IMR-90 (cell line): ENCODE results near the gene C3orf49. TPM values are rescaled to one million over a fixed set of nuclear protein-coding genes. Genes with fewer than 3 reads are reported as not detected.

Experiments
- ATAC-seq: fragments of 200-7000 bp; cut with Tn5 transposase; 2 replicates; pipeline ENCODE4 v1.9.1; 2020; ENCODE audit warnings: low read depth, mild to moderate bottlenecking, moderate library complexity
- BruUV-seq: library from RNA; stranded (reverse); fragments of 400-500 nt; replicated peaks from 2 replicates; lab custom pipeline; 2021; lab: Mats Ljungman, UMichigan
- CTCF ChIA-PET: fragments of 300-600 bp; formaldehyde crosslinking; extraction: SDS; loops from one replicate; lab custom pipeline; 2021; ENCODE audit warnings: antibody characterized with exemption; lab: Yijun Ruan, JAX
- POLR2A ChIA-PET: fragments of 300-600 bp; sonication (Branson Sonifier 250); formaldehyde crosslinking; loops from one replicate; lab custom pipeline; 2022; ENCODE audit warnings: antibody characterized with exemption; ENCODE audit not compliant: unreplicated experiment; lab: Charles Lee
- DNase-seq: peaks from one replicate; pipeline ENCODE4 v3.0.0; 2013
- H2AFZ ChIP-seq: replicated peaks from 2 replicates; pipeline ENCODE3; 2013; ENCODE audit warnings: low read length, mild to moderate bottlenecking; ENCODE audit not compliant: poor library complexity
- H2AK5ac ChIP-seq: 2 replicates; pipeline ENCODE4 v1.6.1; 2013; ENCODE audit warnings: low read depth, low read length, inconsistent platforms
- H2AK9ac ChIP-seq: replicated peaks from 2 replicates; pipeline ENCODE3; 2013; ENCODE audit warnings: mild to moderate bottlenecking, low read depth, low read length, moderate library complexity; ENCODE audit not compliant: poor library complexity
- H2BK120ac ChIP-seq: 2 replicates; pipeline ENCODE4 v1.6.1; 2013; ENCODE audit warnings: low read depth, low read length, inconsistent platforms
- H2BK15ac ChIP-seq: 3 replicates; pipeline ENCODE4 v1.6.1; 2013; ENCODE audit warnings: low read depth, low read length, inconsistent platforms
- H2BK20ac ChIP-seq: 2 replicates; pipeline ENCODE4 v1.6.1; 2013; ENCODE audit warnings: low read depth, mild to moderate bottlenecking, inconsistent platforms, low read length, moderate library complexity
- H2BK5ac ChIP-seq: 2 replicates; pipeline ENCODE4 v1.6.1; 2013; ENCODE audit warnings: mild to moderate bottlenecking, low read depth, low read length, inconsistent platforms; ENCODE audit not compliant: poor library complexity, severe bottlenecking
- H3K14ac ChIP-seq: replicated peaks from 2 replicates; pipeline ENCODE4 v1.6.1; 2013; ENCODE audit warnings: low read depth, low read length, inconsistent platforms
- H3K18ac ChIP-seq: 2 replicates; pipeline ENCODE4 v1.6.1; 2013; ENCODE audit warnings: low read depth, low read length, control low read depth
- H3K23ac ChIP-seq: 2 replicates; pipeline ENCODE4 v1.6.1; 2013; ENCODE audit warnings: low read depth, low read length, inconsistent platforms
- H3K27ac ChIP-seq: 2 replicates; pipeline ENCODE4 v1.5.1; 2013; ENCODE audit warnings: mild to moderate bottlenecking, control low read depth, low read length; ENCODE audit not compliant: insufficient read depth
- H3K27me3 ChIP-seq: 2 replicates; pipeline ENCODE4 v1.6.1; 2013; ENCODE audit warnings: low read length; ENCODE audit not compliant: control insufficient read depth, insufficient read depth
- H3K36me3 ChIP-seq: 2 replicates; pipeline ENCODE4 v1.6.1; 2013; ENCODE audit warnings: low read length, mixed read lengths; ENCODE audit not compliant: control insufficient read depth, insufficient read depth
- H3K4ac ChIP-seq: 2 replicates; pipeline ENCODE4 v1.6.1; 2013; ENCODE audit warnings: low read depth, low read length, inconsistent platforms
- H3K4me1 ChIP-seq: 2 replicates; pipeline ENCODE4 v1.6.1; 2013; ENCODE audit warnings: low read length, mixed read lengths; ENCODE audit not compliant: control insufficient read depth, insufficient read depth
- H3K4me2 ChIP-seq: 2 replicates; pipeline ENCODE4 v1.6.1; 2013; ENCODE audit warnings: low read depth, mild to moderate bottlenecking, control low read depth, low read length, moderate library complexity
- H3K4me3 ChIP-seq: 2 replicates; pipeline ENCODE4 v1.5.1; 2013; ENCODE audit warnings: low read depth, mild to moderate bottlenecking, control low read depth, low read length, moderate library complexity; ENCODE audit not compliant: insufficient read depth
- H3K56ac ChIP-seq: 2 replicates; pipeline ENCODE4 v1.6.1; 2013; ENCODE audit warnings: low read length, inconsistent platforms; ENCODE audit not compliant: insufficient read depth; ENCODE audit errors: extremely low read depth
- H3K79me1 ChIP-seq, 2 experiments: 2 replicates each; pipeline ENCODE4 v1.6.1; 2013; ENCODE audit warnings: low read length in 2 of 2, inconsistent platforms in 1 of 2, low read depth in 1 of 2
- H3K9ac ChIP-seq: 2 replicates; pipeline ENCODE4 v1.6.1; 2013; ENCODE audit warnings: low read depth, low read length, control low read depth
- H3K9me1 ChIP-seq: 2 replicates; pipeline ENCODE4 v1.6.1; 2013; ENCODE audit warnings: low read length, inconsistent platforms; ENCODE audit not compliant: insufficient read depth
- H3K9me3 ChIP-seq: 2 replicates; pipeline ENCODE4 v1.6.1; 2013; ENCODE audit warnings: low read length; ENCODE audit not compliant: control insufficient read depth, insufficient read depth
- H4K20me1 ChIP-seq: 2 replicates; pipeline ENCODE4 v1.6.1; 2013; ENCODE audit warnings: low read length, inconsistent platforms; ENCODE audit not compliant: insufficient read depth
- H4K5ac ChIP-seq: 2 replicates; pipeline ENCODE4 v1.6.1; 2013; ENCODE audit warnings: mild to moderate bottlenecking, low read depth, low read length, control low read depth
- H4K8ac ChIP-seq, 2 experiments: 2 replicates each; pipeline ENCODE4 v1.6.1; 2013; ENCODE audit warnings: low read depth in 2 of 2, low read length in 2 of 2, control low read depth in 1 of 2, inconsistent platforms in 1 of 2
- H4K91ac ChIP-seq: 2 replicates; pipeline ENCODE4 v1.6.1; 2013; ENCODE audit warnings: low read depth, low read length, inconsistent platforms; ENCODE audit not compliant: insufficient read depth
- CEBPB ChIP-seq: IDR thresholded peaks from 2 replicates; pipeline ENCODE4 v1.6.1; 2012; ENCODE audit warnings: low read depth, low read length, improper control_type of control experiment
- CHD1 ChIP-seq: IDR thresholded peaks from 2 replicates; pipeline ENCODE4 v1.6.1; 2012; ENCODE audit warnings: low read depth, low read length, improper control_type of control experiment
- CTCF ChIP-seq: conservative IDR thresholded peaks from 2 replicates; pipeline ENCODE4 v1.5.1; 2012; ENCODE audit warnings: mild to moderate bottlenecking, low read depth, low read length, improper control_type of control experiment
- MAZ ChIP-seq: IDR thresholded peaks from 2 replicates; pipeline ENCODE4 v1.6.1; 2012; ENCODE audit warnings: low read depth, mild to moderate bottlenecking, low read length, improper control_type of control experiment, moderate library complexity, borderline replicate concordance
- USF2 ChIP-seq: fragments of 150-350 bp; IDR thresholded peaks from 2 replicates; pipeline ENCODE4 v1.6.1; 2017; ENCODE audit warnings: mild to moderate bottlenecking, antibody characterized with exemption, low read length, low read depth
- WGBS, 2 experiments: methylation state at CpG; one replicate each; pipeline versions ENCODE4 v1.1.5 to v1.1.7; 2013; ENCODE audit warnings: missing lambda C conversion rate in 2 of 2; ENCODE audit not compliant: insufficient read length in 1 of 2; ENCODE audit errors: extremely low coverage in 2 of 2; 5-methylcytosine and 5-hydroxymethylcytosine counted together
- dilution Hi-C: fragments of 300-500 bp; cut with HindIII; formaldehyde crosslinking; loops from one replicate; pipeline ENCODE4 v1.14.3; 2018; ENCODE audit warnings: low sequenced_read_pairs; ENCODE audit not compliant: unreplicated experiment
- in situ Hi-C: fragments of 300-500 bp; cut with MboI; formaldehyde crosslinking; loops from 3 replicates; pipeline ENCODE4 v1.14.3; 2019; ENCODE audit warnings: low sequenced_read_pairs, inconsistent platforms, mixed read lengths
- intact Hi-C: fragments of 100-400 bp; cut with micrococcal nuclease; formaldehyde crosslinking; loops from 2 replicates; pipeline ENCODE4 v1.10.0; 2022
- polyA plus RNA-seq, 3 experiments: library from polyadenylated mRNA; depleted of rRNA; stranded (reverse); fragments of >200 nt; gene quantifications; 2 replicates each; pipeline ENCODE4 v1.2.3, GENCODE V29; 2012; ENCODE audit warnings: low replicate concordance in 1 of 3
- total RNA-seq: library from RNA; depleted of rRNA; stranded (reverse); fragments of >200 nt; gene quantifications from 2 replicates; pipeline ENCODE4 v1.2.3, GENCODE V29; 2012

The C3orf49 gene
- total and polyA plus RNA-seq, 2 of the 4 experiments (the other 2 are of a cell fraction) = not detected

- intact Hi-C loops (no loop called here), in situ Hi-C loops (no loop called here), dilution Hi-C loops (no loop called here)
- Histone ChIP-seq H3K9ac (no peak overlapping the region), H3K56ac (no peak overlapping the region), H3K27ac (no peak overlapping the region), H4K91ac (no peak overlapping the region), H3K36me3 (no peaks in the 10 kb centered on the region), H2BK120ac (no peak overlapping the region), H4K20me1 (peaks cover 13% of the 10 kb centered on the region; the same call in 1 of the 2 replicates), H2AFZ (no peak overlapping the region), H2BK5ac (no peak overlapping the region), H3K4me3 (no peak overlapping the region), H3K18ac (no peak overlapping the region), H3K9me3 (no peaks in the 10 kb centered on the region), H2BK20ac (no peak overlapping the region), H3K14ac (no peak overlapping the region), H4K8ac (no peak overlapping the region), H4K5ac (no peak overlapping the region), H3K4me2 (no peak overlapping the region), H3K4me1 (no peaks in the 10 kb centered on the region), H2AK9ac (no peak overlapping the region), H3K23ac (0 out of 2 replicates have a peak overlapping the region, but pooled peaks have one; percentile 3), H3K27me3 (no peaks in the 10 kb centered on the region), H2BK15ac (no peak overlapping the region), H3K4ac (no peak overlapping the region), H3K9me1 (no peaks in the 10 kb centered on the region; the same call in none of the 2 replicates), H3K79me1 (peaks cover 14 to 48% of the 10 kb centered on the region in 2 experiments; a peak in 3 of 4 replicates), H2AK5ac (no peak overlapping the region)
- BruUV-seq = no TSS peak
- DNase-seq (no peak), ATAC-seq (peak; percentile 29; the same call in 1 of the 2 replicates)
- CTCF ChIA-PET = no interaction called here
- TF ChIP-seq USF2 = no peak
- TF ChIP-seq CTCF = no peak
- no peak for TF ChIP-seq CHD1
- TF ChIP-seq CEBPB = peak; percentile 37; the same call in 1 of the 2 replicates
- TF ChIP-seq MAZ = no peak
- POLR2A ChIA-PET = no interaction called here
- no CpG with 5 or more reads among the region's 3 CpGs for WGBS, 2 experiments
Measured at GRCh38 chr3:63886858-63887257, 67.8 kb downstream of the C3orf49 start.
